Measurements from ENCODE around the gene AKNA.

Gene AKNA

DNA sequence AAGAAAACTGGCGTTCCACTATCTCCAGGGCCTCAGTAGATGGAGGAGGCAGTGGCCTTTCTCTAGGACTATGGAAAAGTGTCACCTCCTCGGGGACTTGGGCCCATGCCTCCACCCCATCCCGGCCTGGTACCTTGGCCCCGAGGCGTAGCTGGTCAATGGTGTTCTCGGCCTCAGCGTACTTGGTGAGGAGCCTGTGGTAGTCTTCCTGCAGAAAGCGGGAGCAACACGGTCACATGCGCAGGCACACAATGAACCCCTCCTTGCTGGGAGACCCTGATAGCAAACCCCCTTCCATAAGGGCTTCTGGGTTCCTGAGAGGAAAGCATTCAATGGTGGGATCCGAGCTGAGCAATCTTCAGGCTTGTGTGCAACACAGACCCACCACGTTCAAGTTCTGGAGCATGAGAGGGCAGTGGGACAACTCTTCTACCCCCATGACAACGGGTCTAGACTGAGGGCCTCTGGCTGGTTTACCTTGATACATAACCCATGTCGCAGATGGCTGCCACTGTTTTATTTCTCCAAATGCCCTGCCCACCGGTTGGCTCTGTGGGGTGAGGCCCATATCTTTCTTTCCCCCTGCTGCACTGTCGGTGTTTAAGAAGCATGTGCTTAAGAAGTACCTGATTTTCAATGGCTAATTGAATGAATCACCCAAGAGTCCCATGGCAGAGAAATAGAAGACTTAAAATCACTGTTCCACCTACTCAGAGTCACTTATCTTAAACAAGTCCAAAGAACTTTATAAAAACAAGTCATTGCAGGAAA, 13.6 kb downstream of the AKNA start:
- no peak for DNase-seq

DNA sequence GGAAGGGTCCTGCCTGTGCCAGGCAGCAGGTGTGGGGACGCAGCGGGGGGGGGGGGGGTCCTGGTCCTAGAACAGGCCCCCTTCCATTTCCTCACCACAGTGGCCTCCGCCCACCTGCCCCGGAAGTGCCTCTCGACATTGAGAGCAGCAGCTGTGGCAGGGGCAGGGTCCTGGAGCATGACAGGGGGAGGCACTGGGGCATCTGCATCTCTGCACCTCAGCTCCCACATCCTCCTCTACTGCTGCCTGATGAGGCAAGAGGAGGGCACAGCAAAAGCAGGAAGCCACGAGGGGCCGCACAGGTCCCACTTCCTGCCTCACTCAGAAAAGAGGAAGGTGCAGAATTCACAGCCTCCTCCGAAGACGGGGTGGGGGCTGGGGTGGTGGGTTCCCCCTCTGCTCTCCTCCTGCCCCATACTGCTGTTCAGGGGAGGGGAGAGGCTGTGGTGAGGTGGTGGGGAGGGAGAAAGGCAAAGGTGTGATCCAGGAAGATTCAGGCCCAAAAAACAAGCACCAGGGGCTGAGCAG, 14.8 kb downstream of the AKNA start:
- DNase-seq = peak; percentile 86

DNA sequence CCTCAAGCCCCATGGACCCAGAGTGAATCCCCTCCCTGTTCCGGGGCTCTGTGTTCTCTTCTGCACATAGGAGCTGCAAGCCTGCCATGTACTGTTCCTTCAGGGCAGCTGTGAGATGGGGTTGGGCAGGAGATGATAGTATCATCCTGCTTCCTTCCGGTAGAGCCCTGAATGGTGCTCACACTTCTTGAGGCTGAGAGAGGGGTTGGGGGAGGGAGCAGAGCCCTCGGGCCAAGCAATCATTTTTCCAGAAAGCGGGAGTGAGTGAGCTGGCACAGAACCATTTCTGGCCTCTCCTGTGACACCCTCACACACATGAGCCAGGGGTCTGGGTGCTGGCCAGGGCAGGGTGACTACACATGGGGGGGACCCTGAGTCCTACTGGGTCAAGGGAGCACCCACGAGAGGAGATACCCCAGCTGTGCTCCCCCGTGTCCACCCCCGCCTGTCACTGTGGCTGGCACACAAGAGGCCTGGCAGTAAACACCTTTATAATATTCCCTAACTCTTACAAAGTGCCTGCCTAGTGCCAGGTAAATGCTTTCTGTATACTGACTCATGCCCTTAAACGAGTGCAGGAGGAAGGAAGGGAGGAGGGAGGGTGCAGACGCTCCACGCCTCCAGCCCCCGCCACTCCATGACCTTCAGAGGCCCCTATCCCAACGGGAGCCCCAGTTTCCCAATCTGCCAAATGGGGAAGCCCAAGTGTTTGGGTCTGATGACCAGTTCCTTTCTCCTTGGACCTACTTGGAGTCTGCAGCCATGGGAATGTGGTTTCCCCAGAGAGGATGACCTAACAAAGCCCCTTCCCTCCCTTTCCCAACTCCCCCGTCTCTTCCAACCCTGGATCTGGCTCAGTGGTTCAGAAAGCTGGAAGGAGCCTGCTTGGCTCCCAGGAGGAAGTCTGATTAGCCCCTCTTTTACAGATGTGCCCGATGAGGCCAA, 15.5 kb downstream of the AKNA start:
- DNase-seq = peak; percentile 60

DNA sequence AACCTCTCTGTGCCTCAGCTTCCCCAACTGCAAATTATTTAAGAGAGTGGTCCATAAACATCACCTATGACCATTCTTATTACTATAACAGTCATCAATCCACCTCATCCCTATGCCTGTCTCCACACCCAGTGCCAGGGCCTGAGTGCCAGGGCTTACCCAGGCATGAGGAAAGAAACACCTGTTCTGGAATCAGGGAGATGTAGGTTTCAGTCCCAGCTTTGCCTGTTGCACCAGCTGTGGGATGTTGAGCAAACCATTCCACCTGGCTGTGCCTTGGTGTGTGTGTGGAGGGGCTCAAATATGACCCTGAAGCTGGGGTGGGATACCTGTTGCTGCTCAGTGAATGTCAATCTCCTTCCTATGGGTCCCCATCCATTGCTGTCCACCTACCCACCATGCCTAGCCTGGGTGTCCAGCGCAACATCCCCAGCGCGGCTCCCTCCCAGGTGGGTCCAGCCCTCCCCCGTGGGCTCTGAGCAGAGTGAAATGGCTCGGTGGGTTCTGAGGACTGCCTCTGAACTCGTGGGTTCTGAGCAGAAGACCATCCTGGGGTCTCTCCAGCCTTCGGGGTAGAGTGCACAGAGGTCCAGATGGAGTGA, 16.3 kb downstream of the AKNA start:
- DNase-seq = no peak

DNA sequence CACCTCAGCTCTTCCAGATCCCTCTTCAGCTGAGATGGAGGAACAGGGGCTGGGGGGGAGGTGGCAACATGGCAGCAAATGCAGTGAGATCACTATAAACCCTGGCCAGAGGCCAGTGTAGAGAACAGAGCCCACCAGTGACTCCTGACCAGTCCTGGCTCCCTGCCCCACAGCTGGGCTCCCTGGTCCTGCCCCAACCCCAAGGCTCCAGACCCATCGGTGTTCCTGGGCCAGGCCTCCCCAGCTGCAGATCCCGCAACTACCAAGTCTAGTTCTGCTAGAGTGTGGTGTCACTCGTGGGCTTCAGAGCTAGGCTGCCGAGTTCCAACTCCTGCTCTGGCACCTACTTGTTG, 16.8 kb downstream of the AKNA start:
- DNase-seq = no peak

DNA sequence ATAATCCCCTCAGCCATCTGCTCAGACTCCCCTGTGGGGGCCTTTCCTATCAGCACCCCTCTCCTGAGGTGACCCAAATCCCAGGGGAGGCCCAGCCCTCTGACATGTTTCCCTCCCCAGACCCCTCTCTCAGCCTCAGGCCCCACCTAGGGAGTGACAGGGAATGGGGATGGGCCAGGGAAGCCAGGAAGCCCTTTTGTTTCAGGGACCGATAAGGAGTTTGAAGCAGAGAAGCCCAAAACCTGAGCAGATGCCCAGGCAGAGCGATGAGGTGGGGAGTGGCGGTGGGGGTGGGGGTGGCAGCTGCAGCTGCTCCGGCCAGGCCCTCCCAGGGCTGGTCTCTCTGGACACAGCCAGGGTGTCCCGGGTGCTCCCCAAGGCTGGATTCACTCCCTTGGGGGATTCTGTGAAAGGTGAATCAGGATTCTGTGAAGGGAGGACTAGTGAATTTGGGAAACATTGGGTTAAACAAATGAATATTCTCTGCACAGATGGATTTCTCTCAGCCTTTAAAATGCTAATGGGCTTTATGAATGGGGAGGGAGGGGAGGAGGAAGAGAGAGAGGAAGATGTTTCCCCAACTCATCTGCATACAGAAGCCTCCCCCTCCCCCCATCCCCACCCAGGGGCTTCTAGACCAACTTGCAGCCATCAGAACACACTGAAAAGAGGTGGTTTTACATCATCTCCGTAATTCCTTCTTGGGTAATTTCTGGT, 17.4 kb downstream of the AKNA start:
- DNase-seq = no peak

DNA sequence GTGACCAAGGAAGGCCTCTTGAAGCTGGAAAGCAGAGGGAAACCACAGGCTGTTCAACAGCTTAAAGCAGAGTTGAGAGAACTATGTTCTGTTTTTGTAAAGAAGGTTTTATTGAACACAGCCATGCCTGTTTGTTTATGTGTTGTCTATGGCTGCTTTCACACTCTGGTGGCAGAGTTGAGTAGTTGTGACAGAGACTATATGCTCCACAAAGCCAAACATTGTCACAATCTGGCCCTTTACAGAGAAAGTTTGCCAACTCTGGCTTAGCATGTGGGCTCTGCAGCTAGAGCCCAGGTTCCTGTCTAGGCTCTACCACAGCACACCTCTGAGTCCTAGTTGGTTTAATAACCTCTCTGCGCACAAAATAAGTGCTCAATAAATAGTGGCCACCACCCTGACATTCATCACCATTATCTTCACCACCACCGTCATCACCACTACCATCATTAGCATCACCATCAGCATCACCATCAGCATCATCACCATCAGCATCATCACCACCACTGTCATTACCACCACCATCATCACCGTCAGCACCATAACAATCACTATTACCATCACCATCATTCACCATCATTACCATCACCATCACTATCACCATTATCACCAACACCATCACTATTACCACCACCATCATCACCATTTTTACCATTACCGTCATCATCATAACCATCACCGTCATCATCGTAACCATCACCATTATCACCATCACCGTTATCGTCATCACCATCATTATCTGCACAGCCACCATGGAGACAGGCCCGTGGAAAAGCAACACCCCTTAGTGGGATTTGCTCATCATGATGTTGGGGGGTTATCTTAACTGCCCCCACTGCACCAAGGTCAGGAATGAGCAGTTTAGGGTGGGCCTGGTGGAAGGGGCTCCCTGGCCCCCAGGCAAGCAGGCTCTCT, 18.3 kb downstream of the AKNA start:
- no peak for DNase-seq

DNA sequence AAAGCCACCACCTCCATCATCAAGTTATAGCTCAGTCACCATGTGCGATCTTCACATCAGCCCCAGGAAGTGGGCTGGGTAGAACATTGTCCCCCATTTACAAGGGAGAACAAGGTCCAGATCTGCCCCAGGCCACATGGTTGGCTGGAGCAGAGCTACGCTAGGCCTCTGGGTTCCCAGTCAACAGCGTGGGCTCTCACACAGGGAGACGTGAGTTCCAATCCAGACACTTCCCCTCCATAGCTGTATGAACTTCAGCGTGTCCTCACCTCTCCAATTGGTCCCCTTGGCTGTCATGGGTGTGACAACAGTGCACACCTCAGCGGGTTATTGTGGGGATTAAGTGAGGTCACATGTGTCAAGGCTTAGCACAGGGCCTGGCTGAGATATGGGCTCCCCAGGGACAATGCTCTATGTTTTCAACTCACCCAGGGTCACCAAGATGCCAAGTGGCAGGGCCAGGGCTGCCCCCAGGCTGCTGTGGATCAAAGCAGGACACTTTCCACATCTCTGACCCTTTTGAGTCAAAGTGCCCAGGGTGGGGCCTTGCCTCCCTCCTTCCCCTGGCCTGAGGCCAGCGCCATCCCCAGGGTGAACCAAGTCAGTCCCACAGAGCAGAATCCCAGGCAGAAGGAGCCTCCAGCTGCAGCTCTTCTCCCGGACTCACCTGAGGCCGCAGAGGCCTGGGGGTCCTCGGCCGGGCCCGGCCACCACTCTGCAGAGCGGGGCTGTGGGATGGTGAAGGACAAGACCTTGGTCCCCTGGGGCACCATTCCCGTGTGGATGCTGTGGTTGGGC, 19.8 kb downstream of the AKNA start:
- DNase-seq = no peak

DNA sequence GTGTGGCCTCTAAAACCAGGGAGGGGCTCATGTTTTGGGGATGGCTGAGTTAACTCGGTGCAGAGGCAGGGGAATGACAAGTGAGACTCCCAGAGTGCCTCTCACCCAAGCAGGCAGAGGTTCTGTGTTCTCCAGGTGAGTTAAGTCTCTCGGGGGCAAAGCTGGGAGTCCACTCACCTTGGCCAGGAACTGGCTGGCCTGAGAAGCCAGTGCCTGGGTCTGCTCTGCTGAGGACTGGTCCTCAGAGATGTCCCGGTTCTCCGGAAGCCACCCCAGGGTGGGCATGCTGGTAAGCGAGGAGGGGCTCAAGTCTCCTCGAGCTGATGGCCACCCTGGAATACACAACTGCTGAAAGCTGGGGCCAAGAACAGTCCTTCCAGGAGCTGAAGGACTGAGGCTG, 20.4 kb downstream of the AKNA start:
- no peak for DNase-seq

DNA sequence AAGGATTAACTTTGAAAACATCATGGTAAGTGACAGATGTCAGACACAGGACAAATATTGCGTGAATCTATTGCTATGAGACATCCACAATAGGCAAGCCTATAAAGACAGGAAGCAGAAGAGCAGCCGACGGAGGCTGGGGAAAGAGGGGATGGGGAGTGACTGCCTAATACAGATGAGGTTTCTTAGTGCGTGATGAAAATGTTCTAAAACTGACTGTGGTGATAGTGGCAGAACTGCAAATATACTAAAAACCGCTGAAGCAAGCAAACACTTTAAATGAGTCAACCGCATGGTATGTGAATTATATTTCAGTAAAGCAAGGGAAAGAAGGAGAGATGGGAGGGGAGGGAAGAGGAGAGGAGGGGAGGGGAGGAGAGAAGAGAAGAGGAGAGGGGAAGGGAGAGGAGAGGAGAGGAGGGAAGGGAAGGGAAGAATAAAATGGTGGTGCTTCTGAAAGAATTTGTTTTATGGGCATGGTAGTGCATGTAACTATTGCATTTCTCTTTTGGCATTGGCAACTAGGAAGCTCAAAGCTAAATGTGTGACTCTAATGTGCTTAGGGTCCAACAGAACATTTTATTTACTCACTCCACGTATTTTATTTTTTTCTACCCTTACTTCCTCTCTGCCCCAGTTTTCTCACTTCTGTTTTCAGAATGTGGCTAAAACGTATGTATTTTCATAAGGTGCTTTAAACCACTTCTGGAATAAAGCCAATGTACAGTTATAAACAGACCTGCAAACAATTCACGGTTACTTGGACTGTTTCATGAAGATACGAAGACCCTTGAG, 21.3 kb downstream of the AKNA start:
- peak; percentile 42 for DNase-seq

DNA sequence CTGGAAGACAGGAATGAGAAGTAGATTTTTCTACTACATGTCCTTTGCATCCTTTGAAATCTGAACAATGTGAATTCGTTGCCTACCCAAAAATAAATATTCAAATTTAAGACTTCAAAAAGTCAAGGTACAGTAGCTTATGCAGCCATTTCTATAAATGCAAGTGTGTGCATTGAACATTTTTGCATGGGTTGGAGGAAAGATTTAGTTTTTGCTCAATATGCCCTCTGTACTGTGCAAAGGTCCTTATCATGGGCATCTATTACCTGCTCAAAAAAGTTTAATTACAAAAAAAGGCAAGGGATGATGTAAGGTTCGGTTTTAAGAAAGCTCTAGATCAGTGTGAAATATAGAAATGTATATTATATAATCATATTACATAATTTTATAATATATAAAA, 22.6 kb downstream of the AKNA start:
- no peak for DNase-seq

DNA sequence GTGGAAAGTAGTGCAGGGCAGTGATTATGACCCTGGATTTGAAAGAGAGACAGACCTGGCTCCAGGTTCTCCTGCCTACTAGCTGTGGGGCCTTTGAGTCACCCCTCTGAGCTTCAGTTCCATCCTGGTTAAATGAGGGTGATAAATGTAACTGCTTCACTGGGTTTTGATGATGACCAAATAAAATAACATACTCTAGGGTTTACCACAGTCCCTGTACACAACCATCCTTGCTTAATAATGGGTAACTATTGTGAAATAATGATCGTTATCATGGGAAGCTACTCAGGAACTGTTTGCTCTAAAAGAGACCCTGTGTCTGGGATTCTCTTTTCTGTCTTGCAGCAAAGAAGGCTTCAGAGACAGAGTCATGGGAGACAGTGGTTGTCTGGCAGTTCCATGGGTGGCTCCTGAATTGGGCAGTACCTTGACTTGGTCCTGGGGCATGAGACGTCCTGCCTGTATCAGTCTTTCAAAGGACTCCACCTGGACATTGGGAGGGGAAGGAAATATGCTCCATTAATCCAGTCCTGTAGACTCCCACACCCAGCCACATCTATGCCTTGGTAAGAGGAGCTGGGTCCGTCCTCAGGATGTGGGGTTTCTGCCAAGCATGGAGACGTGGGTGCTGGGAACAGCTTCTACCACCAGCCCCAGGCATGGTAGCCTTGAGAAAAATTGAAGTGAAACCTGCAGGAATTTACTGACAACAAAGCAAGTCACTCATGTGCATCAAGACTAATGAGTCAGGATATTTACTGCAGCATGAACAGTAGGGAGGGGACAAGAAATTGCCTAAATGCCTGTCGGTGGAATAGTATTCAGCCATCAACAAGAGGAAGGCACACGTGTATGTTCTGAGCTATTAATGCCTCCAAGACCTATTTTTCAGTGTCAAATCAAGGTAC, 23.4 kb downstream of the AKNA start:
- DNase-seq = peak; percentile 77

DNA sequence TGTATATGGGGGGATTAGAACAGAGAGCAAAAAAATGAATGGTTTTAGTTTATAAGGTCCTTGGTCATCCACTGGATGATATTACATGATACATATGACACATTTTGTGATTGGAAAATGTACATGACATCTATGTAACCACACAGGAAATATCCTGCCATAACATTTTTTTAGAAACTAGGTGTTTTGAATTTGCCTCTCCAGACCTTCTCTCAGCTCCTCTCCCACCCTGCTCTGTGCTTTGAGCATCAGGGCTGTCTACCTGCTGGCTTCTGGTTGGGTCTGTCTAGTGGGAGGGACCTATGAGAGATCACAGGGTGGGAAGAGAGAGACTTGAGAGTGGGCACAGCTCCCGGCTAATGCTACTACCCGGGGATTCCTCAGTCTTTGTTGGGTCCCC, 24.4 kb downstream of the AKNA start:
- no peak for DNase-seq

DNA sequence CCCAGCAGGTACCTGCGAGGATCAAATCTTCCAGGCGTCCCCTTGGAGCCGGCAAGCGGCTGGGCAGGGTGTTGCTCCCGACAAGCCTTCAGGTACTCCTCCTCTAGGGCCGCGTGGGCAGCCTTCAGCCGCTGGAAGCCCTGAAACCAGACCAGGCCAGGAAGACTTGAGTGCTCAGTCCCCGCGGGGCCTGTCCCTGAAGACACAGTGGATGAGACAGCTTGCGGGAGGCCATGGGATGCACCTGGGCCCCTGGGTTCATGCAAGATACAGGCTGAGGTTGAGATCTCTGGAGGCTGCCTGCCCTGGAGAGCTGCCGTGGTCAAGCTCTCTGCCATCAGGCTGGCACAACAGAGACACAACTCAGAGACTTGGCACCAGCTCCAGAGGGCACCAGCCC, 25.4 kb downstream of the AKNA start:
- DNase-seq = no peak

DNA sequence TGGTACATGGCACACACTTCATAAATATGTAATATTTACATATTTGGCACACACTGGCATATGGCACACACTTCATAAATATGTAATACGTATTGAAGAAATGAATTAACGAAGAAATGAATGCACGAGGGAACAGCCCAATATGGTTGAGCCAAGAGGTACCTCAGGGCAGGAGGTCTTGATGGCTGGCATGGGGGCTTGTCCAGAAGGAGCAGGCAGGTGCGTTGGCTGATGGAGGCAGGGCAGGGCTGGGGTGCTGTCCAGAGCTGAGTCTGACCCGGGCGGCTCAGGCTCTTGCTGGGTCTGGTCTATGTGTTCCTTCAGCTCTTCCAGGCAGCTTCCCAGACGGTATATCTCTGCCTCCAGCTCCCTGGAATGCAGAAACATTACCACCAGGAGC, 26.2 kb downstream of the AKNA start:
- no peak for DNase-seq

DNA sequence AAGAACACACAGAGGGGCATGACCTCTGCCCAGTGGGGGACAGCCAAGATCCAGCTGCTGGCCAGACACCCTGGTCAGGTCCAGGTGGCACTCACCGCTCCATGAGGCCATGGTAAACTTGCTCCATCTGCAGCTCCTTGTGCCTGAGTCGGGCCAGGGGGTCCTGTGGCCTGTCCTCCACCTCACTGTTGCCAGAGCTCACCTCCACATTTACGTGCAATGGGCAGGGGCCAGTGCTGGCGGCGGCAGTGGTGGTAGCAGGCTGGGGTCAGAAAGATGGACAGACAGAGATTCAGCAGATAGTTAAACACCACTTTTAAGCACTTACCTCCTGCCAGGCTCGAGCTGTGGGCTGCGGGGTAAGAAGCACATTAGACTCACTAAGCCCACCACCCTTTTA, 28.0 kb downstream of the AKNA start:
- no peak for DNase-seq

DNA sequence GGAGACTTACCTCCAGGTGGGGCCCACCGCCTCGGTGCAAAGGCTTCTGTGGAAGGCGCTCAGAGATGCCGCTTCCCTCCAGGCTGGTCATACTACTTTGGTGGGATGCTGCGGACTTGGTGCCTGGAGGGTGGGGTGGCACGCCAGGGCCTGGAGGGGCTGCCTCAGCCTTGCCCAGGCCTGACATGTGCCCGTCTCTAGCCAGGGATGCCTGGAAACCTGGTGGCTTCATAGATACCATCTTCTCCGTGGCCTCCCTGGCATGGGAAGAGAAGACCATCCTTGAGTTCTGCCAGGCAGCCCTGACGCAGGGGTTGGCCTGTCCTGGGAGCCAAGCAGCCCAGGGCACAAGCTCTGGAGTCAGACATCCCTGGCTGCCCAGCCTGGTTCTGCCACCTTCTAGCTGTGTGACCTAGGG, 29.9 kb downstream of the AKNA start:
- no peak for DNase-seq

DNA sequence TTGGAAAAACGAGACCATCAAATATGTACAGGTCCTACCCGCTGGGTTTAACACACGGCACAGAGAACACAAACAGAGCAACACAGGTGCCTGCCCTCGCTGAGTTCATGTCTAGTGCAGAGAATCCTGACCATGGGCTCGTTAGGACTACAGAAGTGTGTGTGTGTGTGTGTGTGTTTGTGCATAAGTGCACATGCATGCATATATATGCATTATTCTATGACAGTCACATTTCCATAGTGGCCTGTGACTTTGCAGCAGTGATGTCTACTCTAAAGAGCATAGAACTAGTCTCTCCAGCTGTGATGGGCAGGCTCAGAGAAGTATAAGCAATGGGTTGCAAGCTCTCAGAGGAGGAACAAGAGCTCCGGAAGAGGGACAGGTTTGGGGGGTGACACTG, 30.4 kb downstream of the AKNA start:
- DNase-seq = no peak

DNA sequence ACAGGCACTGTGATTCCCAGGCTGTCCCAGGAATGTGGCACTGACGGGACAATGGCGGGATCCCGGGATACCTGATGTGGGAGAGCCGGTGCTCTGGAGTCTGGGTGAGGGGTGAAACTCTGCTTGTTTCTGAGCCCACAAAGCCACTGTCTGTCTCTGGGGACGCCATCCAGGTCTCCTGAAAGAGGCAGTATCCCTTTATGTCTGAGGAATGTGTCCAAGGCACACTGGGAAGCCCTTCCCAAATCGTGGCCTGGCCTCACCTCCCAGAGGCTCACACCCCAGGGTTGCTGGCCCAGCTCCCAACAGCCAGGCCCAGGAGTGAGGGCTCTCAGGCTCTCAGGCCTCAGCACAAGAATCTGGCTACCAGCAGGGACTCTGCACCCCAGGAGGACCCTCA, 31.0 kb downstream of the AKNA start:
- no peak for DNase-seq
